Neural cell (in vitro differentiated cells): ENCODE measurements around the gene GTPBP3.

Experiments used
- CTCF ChIP-seq: fragments of 450-650 bp; IDR thresholded peaks from 2 replicates; pipeline ENCODE4 v1.5.1; 2014; ENCODE audit warnings: antibody characterized with exemption, mild to moderate bottlenecking, moderate library complexity; ENCODE audit not compliant: poor library complexity, severe bottlenecking
- EZH2 ChIP-seq: fragments of 200-600, 300-800 bp; shearing (Covaris generic), sonication (generic); IDR thresholded peaks from 2 replicates; pipeline ENCODE4 v1.6.1; 2014; ENCODE audit warnings: antibody characterized with exemption, low read length, borderline replicate concordance, mild to moderate bottlenecking; ENCODE audit not compliant: insufficient read depth, poor library complexity, severe bottlenecking
- POLR2AphosphoS5 ChIP-seq: IDR thresholded peaks from 2 replicates; pipeline ENCODE4 v1.6.1; 2012
- RAD21 ChIP-seq: fragments of 450-650 bp; conservative IDR thresholded peaks from 2 replicates; pipeline ENCODE4 v1.6.1; 2014; ENCODE audit warnings: antibody characterized with exemption, mild to moderate bottlenecking, moderate library complexity
- SMC3 ChIP-seq: fragments of 450-650 bp; conservative IDR thresholded peaks from 2 replicates; pipeline ENCODE4 v1.6.1; 2014; ENCODE audit warnings: antibody characterized with exemption, mild to moderate bottlenecking, moderate library complexity; ENCODE audit not compliant: poor library complexity

DNA sequence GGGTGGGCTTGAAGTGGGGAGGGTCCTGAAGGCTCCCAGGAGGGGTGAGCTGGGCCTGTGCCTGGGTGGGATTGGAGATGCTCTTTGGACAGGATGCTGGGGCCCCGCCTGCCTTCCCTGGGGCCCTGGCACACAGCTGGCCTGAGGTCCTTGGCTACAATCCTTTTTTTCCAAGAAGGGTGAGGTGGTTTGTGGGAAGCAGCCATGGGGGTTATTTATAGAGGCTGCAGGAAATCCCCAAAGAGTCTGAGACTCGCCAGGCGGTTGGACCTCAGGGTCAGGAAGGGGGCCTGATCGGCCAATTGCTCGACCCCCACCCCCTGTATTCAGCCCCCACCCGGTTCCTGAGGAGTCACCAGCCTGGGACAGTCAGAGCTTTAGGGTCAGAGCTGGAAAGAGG, 10.0 kb downstream of the GTPBP3 start:
- no peak for TF ChIP-seq CTCF
- TF ChIP-seq EZH2 = no peak
- no peak for TF ChIP-seq SMC3
- TF ChIP-seq POLR2AphosphoS5 = no peak
- no peak for TF ChIP-seq RAD21
